Measurements from ENCODE around the gene CENPO.

GRCh38 chr2:24766609-24767008 is 26.6 kb upstream of the CENPO start:
- no peak for TF ChIP-seq CTCF (IDR thresholded peaks at IDR 0.05)
- TF ChIP-seq POLR2AphosphoS5 (IDR thresholded peaks at IDR 0.05): no peak

Data from prostate gland (tissue), 2 donors.